Activated T-cell treated with anti-CD3 and anti-CD28 coated beads, Interleukin-2, amount 50 U/mL, for 1 hour (primary cell): ENCODE data around the gene FXYD1.
"Not testable (repeated sequence)": the region's sequence is repeated elsewhere in the genome, so short reads cannot be mapped to it uniquely, and the experiment has no call there.

Experiments
- DNase-seq: peaks from one replicate; pipeline ENCODE4 v3.0.0-alpha.2; 2020

FXYD1 gene

GRCh38 chr19:35138305-35138892, at the start of gene FXYD1:
Gene FXYD1, plus strand, starts transcription at chr19:35138824. Its CDS starts 1,256 bp downstream, at chr19:35140080.
- no peak for DNase-seq

DNA sequence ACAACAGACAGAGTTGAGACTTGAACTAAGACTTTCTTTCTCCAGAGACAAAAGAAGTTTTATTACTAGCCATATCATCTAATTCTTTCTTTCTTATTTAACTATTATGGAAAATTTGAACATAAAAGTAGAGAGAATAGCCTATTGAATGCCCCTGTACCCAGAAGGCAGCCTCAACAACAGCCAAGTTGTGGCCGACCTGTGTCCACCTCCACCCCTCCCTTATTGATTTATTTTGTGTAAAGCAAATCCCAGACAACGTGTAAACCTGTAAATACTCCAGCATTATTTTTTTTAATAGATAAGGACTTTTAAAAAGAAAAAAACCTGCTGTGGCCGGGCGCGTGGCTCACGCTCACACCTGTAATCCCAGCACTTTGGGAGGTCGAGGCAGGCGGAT, 49.1 kb upstream of the FXYD1 start:
- DNase-seq: no peak

DNA sequence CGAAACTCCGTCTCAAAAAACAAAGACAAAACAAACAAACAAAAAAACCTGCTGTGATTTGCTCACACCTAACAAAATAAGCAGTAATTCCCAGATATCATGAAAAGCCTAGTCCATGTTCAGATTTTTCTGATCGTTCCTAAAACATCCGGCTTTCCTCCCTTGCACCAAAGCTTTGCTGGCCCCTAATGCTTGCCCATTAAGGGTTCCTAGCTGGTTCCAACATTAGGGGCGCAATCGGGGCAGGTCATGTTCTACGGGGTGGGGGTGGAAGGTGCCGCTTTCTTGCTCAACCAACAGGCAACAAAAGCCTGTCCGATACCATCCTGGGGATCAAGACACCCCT, 48.5 kb upstream of the FXYD1 start:
- no peak for DNase-seq

- DNase-seq: peak; percentile 35
These were observed 48.0 kb upstream of the FXYD1 start for GRCh38 chr19:35090506-35091214.

DNA sequence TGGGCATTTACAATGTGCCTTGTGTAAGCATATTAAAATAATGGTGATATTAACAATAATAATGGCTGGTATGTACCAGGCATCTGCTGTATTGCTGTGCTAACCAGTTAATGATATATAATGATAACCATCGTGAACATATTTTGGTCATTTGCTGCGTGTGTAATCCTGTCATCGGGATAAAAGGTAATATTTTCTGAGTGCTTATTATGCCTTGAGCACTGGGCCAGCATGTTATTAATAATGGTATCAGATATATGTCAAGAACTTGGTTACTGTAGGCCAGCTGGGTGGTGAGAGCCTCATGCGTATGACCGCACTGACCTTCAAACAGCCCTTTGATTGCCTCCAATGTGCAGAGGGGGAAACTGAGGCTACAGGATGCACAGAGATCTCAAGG, 45.2 kb upstream of the FXYD1 start:
- DNase-seq: no peak

DNA sequence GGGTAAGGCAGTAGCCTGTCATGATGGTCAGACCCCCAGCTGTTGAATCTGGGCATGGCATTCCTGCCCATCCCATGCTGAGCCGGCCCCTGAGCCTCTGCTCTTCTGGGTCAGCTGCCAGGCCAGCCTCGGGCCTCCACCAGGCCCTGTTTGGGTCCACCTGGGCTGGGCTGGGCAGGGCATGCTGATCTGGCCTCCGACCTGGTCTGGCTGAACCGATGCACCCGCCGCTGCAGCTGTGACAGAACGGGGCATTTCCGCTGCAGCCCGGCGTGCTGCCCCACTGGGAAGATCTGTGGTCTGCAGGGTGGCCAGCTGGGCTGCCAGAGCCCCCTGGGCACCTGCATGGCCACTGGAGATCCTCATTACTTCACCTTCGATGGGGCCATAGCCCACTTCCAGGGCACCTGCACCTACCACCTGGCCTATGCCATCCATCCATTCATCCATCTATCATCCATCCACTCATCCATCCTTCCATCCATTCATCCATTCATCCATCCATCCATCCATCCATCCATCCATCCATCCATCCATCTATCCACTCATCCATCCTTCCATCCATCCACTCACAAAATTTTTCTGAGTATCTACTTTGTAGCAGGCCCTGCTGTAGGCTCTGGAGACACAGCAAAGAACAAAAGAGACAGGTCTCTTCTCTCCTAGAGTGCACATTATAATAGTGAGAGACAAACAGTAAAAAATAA, 44.5 kb upstream of the FXYD1 start:
- DNase-seq: no peak

GRCh38 chr19:35094656-35095055, 44.0 kb upstream of the FXYD1 start:
- no peak for DNase-seq

GRCh38 chr19:35095667-35096368, 42.8 kb upstream of the FXYD1 start:
- no peak for DNase-seq

DNA sequence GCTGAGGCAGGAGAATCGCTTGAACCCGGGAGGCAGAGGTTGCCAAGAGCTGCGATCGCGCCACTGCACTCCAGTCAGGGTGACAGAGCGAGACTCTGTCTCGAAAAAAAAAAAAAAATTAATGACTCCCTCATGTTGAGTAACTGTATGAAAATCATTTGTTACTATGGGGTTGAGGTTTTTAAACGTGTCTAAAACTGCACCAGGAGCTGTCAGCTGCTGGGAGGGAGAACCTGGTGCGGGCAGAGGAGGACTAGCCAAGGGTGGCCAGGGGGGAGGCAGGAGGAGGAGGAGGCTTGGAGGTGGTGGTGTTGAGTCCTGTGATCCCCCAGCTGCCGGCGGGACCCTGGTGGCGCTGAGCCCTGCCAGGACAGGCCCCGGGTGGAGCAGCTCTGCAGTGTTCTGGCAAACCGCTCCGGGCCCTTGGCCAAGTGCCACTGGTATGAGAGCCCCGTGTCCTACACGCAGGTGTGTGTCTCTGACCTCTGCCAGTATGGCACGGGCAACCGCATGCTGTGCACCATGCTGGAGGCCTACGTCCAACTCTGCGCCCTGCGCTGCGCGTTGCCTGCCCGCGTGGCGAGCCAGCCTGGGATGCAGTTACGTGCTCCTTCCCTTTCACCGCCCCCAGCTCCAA, 40.1 kb upstream of the FXYD1 start:
- DNase-seq: no peak

GRCh38 chr19:35099155-35099896, 39.3 kb upstream of the FXYD1 start:
- no peak for DNase-seq

DNA sequence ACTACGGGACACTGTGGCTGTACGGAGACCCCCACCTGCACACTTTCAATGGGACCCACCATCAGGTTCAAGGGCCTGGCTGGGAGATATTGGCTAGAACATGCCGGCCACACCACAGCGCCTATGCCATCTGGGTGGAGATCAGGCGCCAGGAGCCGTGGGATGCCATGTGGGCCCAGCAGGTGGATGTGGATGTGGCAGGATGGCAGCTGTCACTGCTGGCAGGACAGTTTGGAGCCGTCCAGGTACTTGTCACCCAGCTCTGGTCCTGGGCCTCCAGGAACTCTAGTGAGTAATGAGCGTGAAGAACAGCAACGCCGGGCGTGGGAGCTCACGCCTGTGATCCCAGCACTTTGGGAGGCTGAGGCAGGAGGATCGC, 38.7 kb upstream of the FXYD1 start:
- no peak for DNase-seq

- DNase-seq: no peak
These were observed 37.8 kb upstream of the FXYD1 start for GRCh38 chr19:35100588-35101533.

GRCh38 chr19:35101949-35102348, 36.7 kb upstream of the FXYD1 start:
- DNase-seq: not testable (repeated sequence)

GRCh38 chr19:35103614-35104013, 35.0 kb upstream of the FXYD1 start:
- not testable (repeated sequence) for DNase-seq

DNA sequence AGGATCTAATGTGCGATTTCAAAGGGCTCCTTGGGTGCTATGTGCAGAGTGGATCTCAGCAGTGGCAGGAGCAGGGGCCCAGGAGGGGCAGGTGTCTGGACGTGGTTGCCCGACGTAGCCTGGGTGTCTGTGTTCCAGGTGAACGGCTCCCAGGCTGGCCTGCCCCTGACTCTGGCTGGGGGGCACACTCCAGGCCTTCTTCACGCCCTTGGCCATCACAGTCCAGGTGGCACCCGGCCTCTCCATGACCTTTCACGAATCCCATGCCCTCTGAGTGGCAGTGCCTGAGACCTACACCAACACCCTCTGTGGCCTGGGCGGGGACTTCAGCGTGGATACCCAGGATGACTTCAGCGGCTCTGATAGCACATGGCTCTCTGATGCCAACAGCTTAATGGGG, 34.3 kb upstream of the FXYD1 start:
- DNase-seq: no peak

DNA sequence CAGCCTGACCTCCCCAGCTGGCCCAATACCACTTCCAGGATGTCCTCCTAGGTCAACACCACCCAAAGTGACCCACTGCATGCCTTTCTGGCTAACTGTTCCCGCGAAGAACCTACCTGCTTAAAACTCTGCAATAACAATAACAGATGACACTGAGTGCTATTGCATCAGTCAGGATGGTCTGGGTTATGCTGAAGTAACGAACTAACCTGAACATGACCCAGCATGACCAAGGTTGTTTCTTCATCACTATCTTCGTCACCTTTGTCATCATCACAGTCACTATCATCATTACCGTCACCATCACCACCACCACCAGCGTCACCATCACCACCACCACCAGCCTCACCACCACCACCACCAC, 33.6 kb upstream of the FXYD1 start:
- DNase-seq: no peak

DNA sequence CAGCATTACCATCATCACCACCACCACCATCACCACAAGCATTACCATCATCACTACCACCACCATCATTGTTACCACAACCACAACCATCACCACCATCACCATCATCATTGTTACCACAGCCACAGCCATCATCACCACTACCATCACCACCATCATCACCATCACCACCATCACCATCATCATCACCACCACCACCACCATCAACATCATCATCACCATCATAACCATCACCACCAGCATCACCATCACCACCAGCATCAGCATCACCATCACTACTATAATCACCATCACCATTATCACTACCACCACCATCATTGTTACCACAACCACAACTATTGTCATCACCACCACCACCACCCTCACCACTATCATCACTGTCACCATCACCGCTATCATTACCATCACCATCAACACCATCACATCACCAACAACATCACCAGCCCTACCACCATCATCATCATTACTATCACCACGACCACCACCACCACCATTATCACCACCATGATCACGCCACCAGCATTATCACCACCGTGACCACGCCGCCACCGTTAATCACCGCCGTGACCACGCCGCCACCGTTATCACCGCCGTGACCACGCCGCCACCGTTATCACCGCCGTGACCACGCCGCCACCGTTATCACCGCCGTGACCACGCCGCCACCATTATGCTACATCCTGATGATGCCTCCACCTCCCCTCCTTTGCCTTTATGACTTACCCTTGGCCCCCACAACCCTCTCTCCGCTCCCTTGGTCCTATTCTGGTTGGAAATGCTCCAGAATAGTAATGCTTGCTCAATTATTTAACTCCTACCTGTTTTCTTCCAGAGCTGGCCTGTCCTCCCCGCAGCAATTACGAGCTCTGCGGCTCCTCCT, 33.0 kb upstream of the FXYD1 start:
- DNase-seq: no peak

DNA sequence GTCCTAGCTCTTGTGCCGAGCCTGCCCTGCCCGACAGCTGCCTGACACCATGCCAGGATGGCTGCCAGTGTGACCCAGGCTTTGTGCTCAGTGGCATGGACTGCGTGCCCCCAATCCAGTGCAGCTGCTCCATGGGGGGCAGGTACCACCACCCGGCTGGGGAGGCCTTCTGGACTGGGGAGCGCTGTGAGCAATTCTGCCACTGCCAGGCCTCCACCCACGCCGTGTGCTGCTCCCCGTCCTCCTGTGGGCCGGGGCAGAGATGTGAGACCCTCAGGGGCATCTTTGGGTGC, 32.4 kb upstream of the FXYD1 start:
- DNase-seq: no peak

GRCh38 chr19:35106898-35107541, 31.6 kb upstream of the FXYD1 start:
- DNase-seq: no peak

DNA sequence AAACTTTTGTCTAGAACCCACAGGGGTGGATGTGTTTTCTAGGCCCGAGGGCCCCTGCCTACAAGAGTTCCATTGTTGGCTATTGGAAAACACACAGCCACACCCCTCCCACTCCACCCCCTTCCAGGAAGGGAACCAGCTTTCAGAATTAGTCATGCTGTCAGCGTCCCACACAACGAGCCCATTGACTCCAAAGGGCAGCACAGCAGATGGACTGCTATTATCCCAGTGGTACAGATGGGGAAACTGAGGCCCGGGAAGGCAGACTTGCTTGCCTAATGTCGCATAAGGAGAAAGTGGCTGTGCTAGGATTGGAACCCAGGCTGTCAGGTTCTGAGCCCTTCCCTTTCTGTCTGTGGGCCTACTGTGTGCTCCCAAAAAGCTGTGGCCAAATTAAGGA, 31.1 kb upstream of the FXYD1 start:
- DNase-seq: no peak
